Keratinocyte (primary cell): ENCODE data around the gene VPS9D1. TPM values are rescaled to one million over a fixed set of nuclear protein-coding genes. Genes with fewer than 3 reads are reported as not detected.

Source experiments
- DNase-seq: peaks from one replicate; pipeline ENCODE4 v3.0.0-alpha.2; 2011; ENCODE audit warnings: low read depth, missing footprints, low spot score
- FAIRE-seq: peaks from 2 replicates; lab custom pipeline; 2011; peaks lifted over from hg19 to GRCh38; lab: Jason Lieb, UNC
- H2AFZ ChIP-seq: 2 replicates; pipeline ENCODE4 v1.6.0; 2012; ENCODE audit warnings: low read length, control low read depth, inconsistent platforms; ENCODE audit not compliant: control insufficient read depth
- H3K27ac ChIP-seq: 2 replicates; pipeline ENCODE4 v1.5.1; 2011; ENCODE audit warnings: low read length; ENCODE audit not compliant: control insufficient read depth, insufficient read depth
- H3K27me3 ChIP-seq: 3 replicates; pipeline ENCODE4 v1.6.0; 2011; ENCODE audit warnings: low read length; ENCODE audit not compliant: control insufficient read depth, insufficient read depth; ENCODE audit errors: extremely low read depth
- H3K36me3 ChIP-seq, 2 experiments: 2 replicates in 1 of 2; 3 replicates in 1 of 2; pipeline ENCODE4 v1.5.1; 2011; ENCODE audit warnings: low read length in 2 of 2, mild to moderate bottlenecking in 1 of 2; ENCODE audit not compliant: control insufficient read depth in 2 of 2, insufficient read depth in 2 of 2; ENCODE audit errors: extremely low read depth in 1 of 2
- H3K4me1 ChIP-seq: 3 replicates; pipeline ENCODE4 v1.5.1; 2011; ENCODE audit warnings: low read length; ENCODE audit not compliant: control insufficient read depth, insufficient read depth; ENCODE audit errors: extremely low read depth
- H3K4me2 ChIP-seq: 3 replicates; pipeline ENCODE4 v1.6.0; 2011; ENCODE audit warnings: low read depth, low read length; ENCODE audit not compliant: control insufficient read depth, insufficient read depth; ENCODE audit errors: extremely low read depth
- H3K4me3 ChIP-seq, 3 experiments: fragments of 200-600 bp in 1 of 3; sonication (generic) in 1 of 3; 2 replicates in 2 of 3; 3 replicates in 1 of 3; pipeline ENCODE4 v1.5.1; 2011 to 2016; ENCODE audit warnings: low read length in 3 of 3, mild to moderate bottlenecking in 3 of 3, control low read depth in 2 of 3, inconsistent platforms in 1 of 3, low read depth in 1 of 3, mixed read lengths in 1 of 3, mixed run types in 1 of 3, moderate library complexity in 1 of 3; ENCODE audit not compliant: control insufficient read depth in 2 of 3, insufficient read depth in 2 of 3; ENCODE audit errors: extremely low read depth in 1 of 3
- H3K79me2 ChIP-seq: 2 replicates; pipeline ENCODE4 v1.6.0; 2012; ENCODE audit warnings: low read length; ENCODE audit not compliant: control insufficient read depth, insufficient read depth
- H3K9ac ChIP-seq: 3 replicates; pipeline ENCODE4 v1.6.0; 2011; ENCODE audit warnings: low read length; ENCODE audit not compliant: control insufficient read depth, insufficient read depth; ENCODE audit errors: extremely low read depth
- H3K9me1 ChIP-seq: 3 replicates; pipeline ENCODE4 v1.6.0; 2011; ENCODE audit warnings: low read length; ENCODE audit not compliant: control insufficient read depth, insufficient read depth; ENCODE audit errors: extremely low read depth
- H3K9me3 ChIP-seq: 2 replicates; pipeline ENCODE4 v1.5.1; 2012; ENCODE audit warnings: low read depth, low read length; ENCODE audit not compliant: control insufficient read depth
- H4K20me1 ChIP-seq: 3 replicates; pipeline ENCODE4 v1.6.0; 2011; ENCODE audit warnings: low read length; ENCODE audit not compliant: control insufficient read depth, insufficient read depth; ENCODE audit errors: extremely low read depth
- EZH2 ChIP-seq: IDR thresholded peaks from one replicate; pipeline ENCODE4 v1.6.1; 2012; ENCODE audit warnings: inconsistent platforms, mild to moderate bottlenecking, low read length, moderate library complexity
- dilution Hi-C: fragments of 300-500 bp; cut with MboI; formaldehyde crosslinking; loops from one replicate; pipeline ENCODE4 v1.7.0; 2020; ENCODE audit warnings: low sequenced_read_pairs; ENCODE audit not compliant: extremely low pct_ligation_motif_present
- polyA plus RNA-seq, 5 experiments: library from polyadenylated mRNA; depleted of rRNA in 3 of 5; stranded (reverse) in 3 of 5; stranded (forward) in 1 of 5; unstranded in 1 of 5; fragments of >200 nt; gene quantifications; 1 replicate in 1 of 5; 2 replicates in 3 of 5; 3 replicates in 1 of 5; pipeline versions ENCODE4 v1.2.1 to v1.2.3, GENCODE V29; 2011 to 2012; ENCODE audit warnings: missing spikeins in 2 of 5, low read depth in 1 of 5, low replicate concordance in 1 of 5
- TF ChIP-seq, protein P1 (sequence below), 3 experiments: IDR thresholded peaks in 1 of 3; conservative IDR thresholded peaks in 1 of 3; optimal IDR thresholded peaks in 1 of 3; 2 replicates in 2 of 3; 3 replicates in 1 of 3; pipeline versions ENCODE3 to v1.5.1; 2011; ENCODE audit warnings: low read length in 3 of 3, mild to moderate bottlenecking in 3 of 3, moderate library complexity in 2 of 3, control low read depth in 1 of 3, inconsistent platforms in 1 of 3; ENCODE audit not compliant: insufficient read depth in 2 of 3; ENCODE audit errors: extremely low read depth in 1 of 3

The VPS9D1 gene
- polyA plus RNA-seq, 1 donor (not counting 4 experiments of a cell fraction or from before 2014, with no cell fraction given) = 1.6 TPM

DNA sequence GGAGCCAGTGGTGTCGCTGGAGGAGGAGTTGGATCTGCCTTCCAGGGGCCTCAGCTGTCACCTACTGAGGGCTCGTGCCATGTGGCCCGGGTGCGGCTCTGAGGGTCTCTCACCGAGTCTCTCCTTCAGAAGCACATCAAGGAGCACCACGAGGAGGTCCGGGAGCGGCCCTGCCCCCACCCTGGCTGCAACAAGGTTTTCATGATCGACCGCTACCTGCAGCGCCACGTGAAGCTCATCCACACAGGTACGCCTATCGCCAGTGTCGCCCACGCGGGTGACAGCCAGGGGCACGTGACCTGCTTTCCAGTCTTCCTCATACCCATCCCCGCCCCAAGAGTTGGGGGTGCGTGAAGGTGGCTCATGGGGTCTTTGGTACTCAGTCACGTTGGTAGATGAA lies 13.1 kb upstream of the VPS9D1 start:
- Histone ChIP-seq H3K9me1 (no peaks in the 10 kb centered on the region), H3K36me3 (peaks cover 47 to 58% of the 10 kb centered on the region in 2 experiments), H3K4me2 (no peak overlapping the region), H3K4me1 (no peaks in the 10 kb centered on the region), H3K27me3 (no peaks in the 10 kb centered on the region), H3K4me3 (no peak overlapping the region), H3K9me3 (no peaks in the 10 kb centered on the region), H4K20me1 (peaks cover under 1% of the 10 kb centered on the region), H3K27ac (no peak overlapping the region), H3K79me2 (peaks cover 2% of the 10 kb centered on the region), H3K9ac (no peak overlapping the region), H2AFZ (no peak overlapping the region)
- TF ChIP-seq, protein P1, sequence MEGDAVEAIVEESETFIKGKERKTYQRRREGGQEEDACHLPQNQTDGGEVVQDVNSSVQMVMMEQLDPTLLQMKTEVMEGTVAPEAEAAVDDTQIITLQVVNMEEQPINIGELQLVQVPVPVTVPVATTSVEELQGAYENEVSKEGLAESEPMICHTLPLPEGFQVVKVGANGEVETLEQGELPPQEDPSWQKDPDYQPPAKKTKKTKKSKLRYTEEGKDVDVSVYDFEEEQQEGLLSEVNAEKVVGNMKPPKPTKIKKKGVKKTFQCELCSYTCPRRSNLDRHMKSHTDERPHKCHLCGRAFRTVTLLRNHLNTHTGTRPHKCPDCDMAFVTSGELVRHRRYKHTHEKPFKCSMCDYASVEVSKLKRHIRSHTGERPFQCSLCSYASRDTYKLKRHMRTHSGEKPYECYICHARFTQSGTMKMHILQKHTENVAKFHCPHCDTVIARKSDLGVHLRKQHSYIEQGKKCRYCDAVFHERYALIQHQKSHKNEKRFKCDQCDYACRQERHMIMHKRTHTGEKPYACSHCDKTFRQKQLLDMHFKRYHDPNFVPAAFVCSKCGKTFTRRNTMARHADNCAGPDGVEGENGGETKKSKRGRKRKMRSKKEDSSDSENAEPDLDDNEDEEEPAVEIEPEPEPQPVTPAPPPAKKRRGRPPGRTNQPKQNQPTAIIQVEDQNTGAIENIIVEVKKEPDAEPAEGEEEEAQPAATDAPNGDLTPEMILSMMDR (optimal IDR thresholded peaks at IDR 0.05 in 1 of 3, IDR thresholded peaks at IDR 0.05 in 1 of 3, conservative IDR thresholded peaks at IDR 0.05 in 1 of 3; ENCODE audit: extremely low read depth in 1 of 3, insufficient read depth in 2 of 3, low read length in 3 of 3) = no peak
- TF ChIP-seq EZH2 = no peak
- FAIRE-seq = no peak
- no peak for DNase-seq
- dilution Hi-C loops = no loop called here

DNA sequence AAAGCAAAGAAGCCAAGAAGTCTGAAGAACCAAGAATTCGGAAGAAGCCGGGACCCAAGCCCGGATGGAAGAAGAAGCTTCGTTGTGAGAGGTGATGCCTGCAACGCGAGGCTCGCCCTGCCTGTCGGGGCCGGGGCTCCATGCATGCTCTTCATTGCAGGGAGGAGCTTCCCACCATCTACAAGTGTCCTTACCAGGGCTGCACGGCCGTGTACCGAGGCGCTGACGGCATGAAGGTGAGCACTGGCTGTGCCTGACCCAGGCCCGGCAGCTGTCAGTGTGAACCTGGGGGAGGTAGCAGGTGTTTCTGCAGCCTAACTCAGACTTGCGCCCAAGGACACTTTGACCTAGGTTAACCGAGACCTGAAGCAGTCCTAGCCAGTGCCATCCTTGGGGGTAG lies 12.6 kb upstream of the VPS9D1 start:
- H3K9me3 ChIP-seq = no peaks in the 10 kb centered on the region
- H3K27ac ChIP-seq = no peak overlapping the region
- H3K9me1 ChIP-seq = no peaks in the 10 kb centered on the region
- H3K27me3 ChIP-seq = no peaks in the 10 kb centered on the region
- H3K4me1 ChIP-seq = no peaks in the 10 kb centered on the region
- H3K4me2 ChIP-seq = no peak overlapping the region
- H3K4me3 ChIP-seq = no peak overlapping the region
- no peak for DNase-seq
- FAIRE-seq = no peak
- H3K36me3 ChIP-seq = peaks cover 47 to 57% of the 10 kb centered on the region in 2 experiments
- TF ChIP-seq, protein P1 (optimal IDR thresholded peaks at IDR 0.05 in 1 of 3, IDR thresholded peaks at IDR 0.05 in 1 of 3, conservative IDR thresholded peaks at IDR 0.05 in 1 of 3; ENCODE audit: extremely low read depth in 1 of 3, insufficient read depth in 2 of 3, low read length in 3 of 3) = no peak
- no peak for TF ChIP-seq EZH2
- H4K20me1 ChIP-seq = no peaks in the 10 kb centered on the region
- no peak overlapping the region for H2AFZ ChIP-seq
- no peak overlapping the region for H3K9ac ChIP-seq
- peaks cover 2% of the 10 kb centered on the region for H3K79me2 ChIP-seq
- dilution Hi-C loops = no loop called here
